ENCODE results near the gene UBR3. TPM values are rescaled to one million over a fixed set of nuclear protein-coding genes. Genes with fewer than 3 reads are reported as not detected.

The UBR3 gene
- total RNA-seq, 1 donor from 2014 or later, result 35.6 TPM

GRCh38 chr2:170092436-170093060 lies 265.3 kb downstream of the UBR3 start:
- ATAC-seq (ENCODE audit: low read depth), result no peak
- TF ChIP-seq CTCF (IDR thresholded peaks at IDR 0.05), result no peak
- H3K27ac Mint-ChIP-seq, result no peak overlapping the region

GRCh38 chr2:170095380-170095779 lies 268.1 kb downstream of the UBR3 start:
- no peak overlapping the region for H3K4me3 Mint-ChIP-seq
- no peak overlapping the region for H3K27ac Mint-ChIP-seq
- intact Hi-C loops (cut with micrococcal nuclease), result no loop called here
- POLR2A ChIA-PET, result no interaction called here
- CTCF ChIA-PET, result no interaction called here
- ATAC-seq (ENCODE audit: low read depth), result no peak
- H3K36me3 Mint-ChIP-seq (ENCODE audit: low read depth), result no peaks in the 10 kb centered on the region
- H3K4me1 Mint-ChIP-seq, result no peaks in the 10 kb centered on the region
- peaks cover 3% of the 10 kb centered on the region for H3K9me3 Mint-ChIP-seq
- no peaks in the 10 kb centered on the region for H3K27me3 Mint-ChIP-seq
- no peak for DNase-seq
- TF ChIP-seq CTCF (IDR thresholded peaks at IDR 0.05), result no peak

More at GRCh38 chr2:170092436-170093060, 265.3 kb downstream of the UBR3 start:
- intact Hi-C loops (cut with micrococcal nuclease), result no loop called here
- no peak overlapping the region for H3K4me3 Mint-ChIP-seq
- no peak for DNase-seq
- no peaks in the 10 kb centered on the region for H3K36me3 Mint-ChIP-seq (ENCODE audit: low read depth)
- ChIA-PET POLR2A (no interaction called here), CTCF (no interaction called here)
- no peaks in the 10 kb centered on the region for H3K4me1 Mint-ChIP-seq
- no peaks in the 10 kb centered on the region for H3K27me3 Mint-ChIP-seq
- H3K9me3 Mint-ChIP-seq, result peaks cover 3% of the 10 kb centered on the region

- ATAC-seq (ENCODE audit: low read depth), result no peak
- Mint-ChIP-seq H3K4me3 (no peak overlapping the region), H3K9me3 (no peaks in the 10 kb centered on the region), H3K36me3 (ENCODE audit: low read depth) (no peaks in the 10 kb centered on the region), H3K4me1 (no peaks in the 10 kb centered on the region), H3K27me3 (no peaks in the 10 kb centered on the region), H3K27ac (no peak overlapping the region)
- intact Hi-C loops (cut with micrococcal nuclease), result no loop called here
- ChIA-PET CTCF (no interaction called here), POLR2A (no interaction called here)
- no peak for DNase-seq
- no peak for TF ChIP-seq CTCF (IDR thresholded peaks at IDR 0.05)
These were observed 271.5 kb downstream of the UBR3 start for GRCh38 chr2:170098626-170099312.

GRCh38 chr2:170101789-170102188 lies 274.5 kb downstream of the UBR3 start:
- no peak overlapping the region for H3K4me3 Mint-ChIP-seq
- no peak for TF ChIP-seq CTCF (IDR thresholded peaks at IDR 0.05)
- intact Hi-C loops (cut with micrococcal nuclease), result no loop called here
- no peaks in the 10 kb centered on the region for H3K4me1 Mint-ChIP-seq
- ChIA-PET CTCF (no interaction called here), POLR2A (no interaction called here)
- DNase-seq (no peak), ATAC-seq (ENCODE audit: low read depth) (no peak)
- no peaks in the 10 kb centered on the region for H3K36me3 Mint-ChIP-seq (ENCODE audit: low read depth)
- H3K27me3 Mint-ChIP-seq, result no peaks in the 10 kb centered on the region
- no peaks in the 10 kb centered on the region for H3K9me3 Mint-ChIP-seq
- H3K27ac Mint-ChIP-seq, result no peak overlapping the region

GRCh38 chr2:170106102-170106840 lies 279.0 kb downstream of the UBR3 start:
- Mint-ChIP-seq H3K4me3 (no peak overlapping the region), H3K27ac (no peak overlapping the region), H3K36me3 (ENCODE audit: low read depth) (no peaks in the 10 kb centered on the region), H3K27me3 (no peaks in the 10 kb centered on the region), H3K4me1 (no peaks in the 10 kb centered on the region), H3K9me3 (no peaks in the 10 kb centered on the region)
- ATAC-seq (ENCODE audit: low read depth), result no peak
- DNase-seq, result no peak
- no peak for TF ChIP-seq CTCF (IDR thresholded peaks at IDR 0.05)
- ChIA-PET CTCF (no interaction called here), POLR2A (no interaction called here)
- intact Hi-C loops (cut with micrococcal nuclease), result no loop called here

All from activated B cell treated with CpG ODN at 0.5 μM for 24 hours (primary cell).